Measurements from ENCODE around the gene GNPTAB.
"Not testable (repeated sequence)": the region's sequence is repeated elsewhere in the genome, so short reads cannot be mapped to it uniquely, and the experiment has no call there.

The GNPTAB gene

GRCh38 chr12:101743724-101744472 is 86.9 kb downstream of the GNPTAB start:
- no peak for DNase-seq (ENCODE audit: low read depth)
- H3K4me3 ChIP-seq (ENCODE audit: control insufficient read depth, low read depth, low read length), result no peak overlapping the region
- no peak for TF ChIP-seq CTCF (conservative IDR thresholded peaks at IDR 0.05; ENCODE audit: control insufficient read depth, insufficient read depth, low read depth, low read length)

- no peak overlapping the region for H3K4me3 ChIP-seq (ENCODE audit: control insufficient read depth, low read depth, low read length)
- TF ChIP-seq CTCF (conservative IDR thresholded peaks at IDR 0.05; ENCODE audit: control insufficient read depth, insufficient read depth, low read depth, low read length), result no peak
- no peak for DNase-seq (ENCODE audit: low read depth)
Measured at GRCh38 chr12:101743242-101743641, 87.5 kb downstream of the GNPTAB start.

DNA sequence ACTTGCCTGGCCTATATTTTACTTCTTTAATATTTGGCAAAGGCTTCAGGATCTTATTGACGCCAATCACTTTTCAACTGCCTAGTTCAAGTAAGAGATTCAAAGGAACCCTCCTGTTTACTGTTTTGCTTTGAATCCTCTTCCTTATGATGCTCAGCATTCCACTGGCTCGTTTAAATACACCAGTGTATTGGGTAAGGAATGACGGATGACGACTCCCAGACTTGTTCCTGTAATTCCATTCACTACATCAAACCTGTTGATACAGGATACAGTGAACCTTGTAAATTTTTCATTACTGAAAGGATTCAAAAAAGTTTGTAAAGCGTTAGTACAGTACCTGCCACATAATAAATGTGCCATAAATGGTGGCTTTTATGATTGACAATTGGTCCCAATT is 89.8 kb downstream of the GNPTAB start:
- no peak overlapping the region for H3K4me3 ChIP-seq (ENCODE audit: control insufficient read depth, low read depth, low read length)
- no peak for DNase-seq (ENCODE audit: low read depth)
- TF ChIP-seq CTCF (conservative IDR thresholded peaks at IDR 0.05; ENCODE audit: control insufficient read depth, insufficient read depth, low read depth, low read length), result no peak

DNA sequence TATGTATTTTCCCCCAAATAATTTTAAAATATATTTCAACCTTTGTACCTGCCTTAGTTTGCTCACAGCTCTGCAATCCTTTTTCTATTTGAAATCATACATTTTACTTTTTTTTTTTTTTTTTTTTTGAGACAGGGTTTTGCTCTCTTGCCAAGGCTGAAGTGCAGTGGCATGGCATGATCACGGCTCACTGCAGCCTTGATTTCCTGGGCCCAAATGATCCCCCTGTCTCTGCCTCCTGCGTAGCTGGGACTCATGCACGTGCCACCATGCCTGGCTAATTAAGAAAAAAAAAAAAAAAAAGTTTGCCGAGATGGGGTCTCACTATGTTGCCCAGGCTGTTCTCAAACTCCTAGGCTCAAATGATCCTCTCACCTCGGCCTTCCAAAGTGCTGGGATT is 90.2 kb downstream of the GNPTAB start:
- no peak overlapping the region for H3K4me3 ChIP-seq (ENCODE audit: control insufficient read depth, low read depth, low read length)
- no peak for TF ChIP-seq CTCF (conservative IDR thresholded peaks at IDR 0.05; ENCODE audit: control insufficient read depth, insufficient read depth, low read depth, low read length)
- DNase-seq (ENCODE audit: low read depth), result no peak

DNA sequence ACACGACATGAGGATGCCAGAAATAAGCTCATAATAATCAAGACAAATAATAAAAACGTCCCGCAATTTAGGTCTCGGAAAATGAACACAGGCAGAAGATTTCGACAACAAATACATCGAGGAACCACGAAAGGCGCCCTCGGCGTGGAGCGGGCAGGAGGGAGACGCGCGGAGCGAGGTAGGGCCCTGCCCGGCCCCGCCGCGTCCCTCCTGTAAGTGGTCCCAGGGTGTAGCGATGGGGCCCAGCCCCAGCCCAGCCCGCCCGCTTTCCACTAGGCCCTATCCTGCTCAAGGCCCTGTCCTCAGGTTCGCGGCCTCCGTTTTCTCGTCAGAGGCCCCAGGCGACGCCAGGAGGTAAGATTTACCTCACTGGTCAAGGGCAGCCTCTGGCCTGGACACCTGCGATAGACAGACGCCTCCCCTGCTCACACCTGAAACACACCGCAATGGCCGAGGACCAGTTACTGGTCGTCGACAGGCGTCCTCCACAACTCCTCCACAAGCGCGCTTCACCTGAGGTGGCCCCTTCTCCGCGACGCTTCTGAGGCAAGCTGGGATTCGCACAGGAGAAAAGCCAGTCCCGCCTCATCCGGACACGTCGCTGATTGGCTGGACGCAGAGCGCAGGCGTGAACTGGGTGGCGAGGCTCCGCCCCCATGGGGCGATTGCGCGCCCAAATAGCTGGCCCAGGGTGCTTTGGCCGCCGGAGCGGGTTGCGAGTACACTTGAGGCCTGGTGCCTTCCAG is 91.7 kb downstream of the GNPTAB start, which contains the start of gene SYCP3:
Gene SYCP3, minus strand, starts transcription at position 543 of the 746 bp plus-strand sequence. CDS start 1,527 bp downstream, outside the sequence.
- H3K4me3 ChIP-seq (ENCODE audit: control insufficient read depth, low read depth, low read length), result no peak within 1 kb of the TSS
- TF ChIP-seq CTCF (conservative IDR thresholded peaks at IDR 0.05; ENCODE audit: control insufficient read depth, insufficient read depth, low read depth, low read length), result no peak
- no peak for DNase-seq (ENCODE audit: low read depth)

- H3K4me3 ChIP-seq (ENCODE audit: control insufficient read depth, low read depth, low read length), result no peak overlapping the region
- no peak for TF ChIP-seq CTCF (conservative IDR thresholded peaks at IDR 0.05; ENCODE audit: control insufficient read depth, insufficient read depth, low read depth, low read length)
Measured at GRCh38 chr12:101737476-101737875, 93.3 kb downstream of the GNPTAB start.

GRCh38 chr12:101734482-101734881 is 96.3 kb downstream of the GNPTAB start:
- DNase-seq (ENCODE audit: low read depth); H3K4me3 ChIP-seq (ENCODE audit: control insufficient read depth, low read depth, low read length): not testable (repeated sequence)

More at GRCh38 chr12:101737476-101737875, 93.3 kb downstream of the GNPTAB start:
- DNase-seq (ENCODE audit: low read depth), result no peak

Measured in fibroblast of mammary gland (primary cell).